OCI-M2 (cell line): ENCODE measurements around the gene PILRB.
"Not testable (repeated sequence)": the region's sequence is repeated elsewhere in the genome, so short reads cannot be mapped to it uniquely, and the experiment has no call there.

ENCODE experiments used
- DNase-seq: peaks from one replicate; lab custom pipeline; 2025; ENCODE audit not compliant: unreplicated experiment; lab: John Stamatoyannopoulos, UW

PILRB gene

GRCh38 chr7:100353685-100354330, 4.1 kb upstream of the PILRB start:
- no peak for DNase-seq

- DNase-seq = no peak
Observed at GRCh38 chr7:100356416-100357068, 1.4 kb upstream of the PILRB start.

GRCh38 chr7:100357131-100357561, 771 bp upstream of the PILRB start:
- no peak for DNase-seq

- no peak for DNase-seq
Observed at GRCh38 chr7:100358857-100359212, 918 bp downstream of the PILRB start.

GRCh38 chr7:100360135-100360854, 2.4 kb downstream of the PILRB start:
- DNase-seq = no peak

- no peak for DNase-seq
Observed at GRCh38 chr7:100363098-100363497, 5.2 kb downstream of the PILRB start.

- not testable (repeated sequence) for DNase-seq
Observed at GRCh38 chr7:100363797-100364196, 5.9 kb downstream of the PILRB start.

GRCh38 chr7:100364480-100364879, 6.6 kb downstream of the PILRB start:
- no peak for DNase-seq

GRCh38 chr7:100365998-100366367, 8.1 kb downstream of the PILRB start:
- DNase-seq = not testable (repeated sequence)

- DNase-seq = no peak
Observed at GRCh38 chr7:100366411-100367250, 8.7 kb downstream of the PILRB start.

GRCh38 chr7:100367251-100367620, 9.3 kb downstream of the PILRB start:
- no peak for DNase-seq

GRCh38 chr7:100367676-100368613, 10.0 kb downstream of the PILRB start:
- no peak for DNase-seq

- DNase-seq = no peak
Observed at GRCh38 chr7:100369105-100369504, 11.2 kb downstream of the PILRB start.

GRCh38 chr7:100370303-100370702, 12.4 kb downstream of the PILRB start:
- DNase-seq = no peak

GRCh38 chr7:100370746-100371145, 12.8 kb downstream of the PILRB start:
- DNase-seq = no peak

- no peak for DNase-seq
Observed at GRCh38 chr7:100371561-100372171, 13.7 kb downstream of the PILRB start.

GRCh38 chr7:100372256-100372655, 14.3 kb downstream of the PILRB start:
- no peak for DNase-seq

- no peak for DNase-seq
Observed at GRCh38 chr7:100372694-100373093, 14.8 kb downstream of the PILRB start.

- no peak for DNase-seq
Observed at GRCh38 chr7:100373261-100373831, 15.4 kb downstream of the PILRB start, which contains the start of gene PILRA. Gene PILRA (plus strand): TSS chr7:100373487. CDS start chr7:100373657, 170 bp downstream.
